Fibroblast of mammary gland (primary cell): Measurements from ENCODE around the gene ZNF605.
A peak's percentile ranks its signal among the peaks of the same experiment; 100 is the strongest.
"Not testable (repeated sequence)": the region's sequence is repeated elsewhere in the genome, so short reads cannot be mapped to it uniquely, and the experiment has no call there.

Source experiments
- DNase-seq: peaks from one replicate; pipeline ENCODE4 v3.0.0-alpha.2; 2010; ENCODE audit warnings: low read depth
- H3K4me3 ChIP-seq: 2 replicates; pipeline ENCODE4 v1.5.1; 2011; ENCODE audit warnings: low read depth, mild to moderate bottlenecking, low read length, moderate library complexity; ENCODE audit not compliant: control insufficient read depth
- CTCF ChIP-seq: conservative IDR thresholded peaks from 2 replicates; pipeline ENCODE4 v1.5.1; 2011; ENCODE audit warnings: low read depth, low read length, inconsistent platforms; ENCODE audit not compliant: control insufficient read depth, insufficient read depth

Gene ZNF605

GRCh38 chr12:132956011-132956788, at the start of gene ZNF605:
TSS of gene ZNF605 (minus strand) at chr12:132956306. CDS start at chr12:132945635, 10,671 bp downstream.
- peak within 1 kb of the TSS; percentile 89 for H3K4me3 ChIP-seq
- no peak for TF ChIP-seq CTCF
- DNase-seq: peak; percentile 83

- H3K4me3 ChIP-seq: no peak overlapping the region
- no peak for DNase-seq
Measured at GRCh38 chr12:132998741-132999140, 42.6 kb upstream of the ZNF605 start.

GRCh38 chr12:132986885-132987225, 30.7 kb upstream of the ZNF605 start:
- DNase-seq: no peak
- no peak for TF ChIP-seq CTCF

More at GRCh38 chr12:132998741-132999140, 42.6 kb upstream of the ZNF605 start:
- no peak for TF ChIP-seq CTCF

GRCh38 chr12:132986001-132986884, 30.1 kb upstream of the ZNF605 start, which contains the start of gene ZNF26:
TSS of gene ZNF26 (plus strand) at chr12:132986367. CDS start at chr12:132986841, 474 bp downstream.
- no peak for TF ChIP-seq CTCF
- H3K4me3 ChIP-seq: peak within 1 kb of the TSS; percentile 94
- DNase-seq: peak; percentile 88

More at GRCh38 chr12:132986885-132987225, 30.7 kb upstream of the ZNF605 start:
- peak overlapping the region; percentile 94 for H3K4me3 ChIP-seq

- TF ChIP-seq CTCF: peak; percentile 37
- DNase-seq: peak; percentile 7
- H3K4me3 ChIP-seq: not testable (repeated sequence)
Measured at GRCh38 chr12:132976870-132977269, 20.8 kb upstream of the ZNF605 start.

- DNase-seq: no peak
- TF ChIP-seq CTCF: no peak
- no peak overlapping the region for H3K4me3 ChIP-seq
Measured at GRCh38 chr12:132972374-132972773, 16.3 kb upstream of the ZNF605 start.
